ENCODE measurements around the gene ADAMTS15.

ADAMTS15 gene

GRCh38 chr11:130485983-130486382, 37.5 kb downstream of the ADAMTS15 start:
- TF ChIP-seq CTCF (IDR thresholded peaks at IDR 0.05; ENCODE audit: low read depth, low read length) = no peak
- no peak for DNase-seq (ENCODE audit: extremely low read depth, low read depth)

GRCh38 chr11:130486391-130486836, 38.0 kb downstream of the ADAMTS15 start:
- no peak for DNase-seq (ENCODE audit: extremely low read depth, low read depth)
- no peak for TF ChIP-seq CTCF (IDR thresholded peaks at IDR 0.05; ENCODE audit: low read depth, low read length)

GRCh38 chr11:130486987-130487923, 38.8 kb downstream of the ADAMTS15 start:
- TF ChIP-seq CTCF (IDR thresholded peaks at IDR 0.05; ENCODE audit: low read depth, low read length) = no peak
- DNase-seq (ENCODE audit: extremely low read depth, low read depth) = no peak

- TF ChIP-seq CTCF (IDR thresholded peaks at IDR 0.05; ENCODE audit: low read depth, low read length) = no peak
- DNase-seq (ENCODE audit: extremely low read depth, low read depth) = no peak
Observed at GRCh38 chr11:130487924-130488815, 39.7 kb downstream of the ADAMTS15 start.

- TF ChIP-seq CTCF (IDR thresholded peaks at IDR 0.05; ENCODE audit: low read depth, low read length) = no peak
- DNase-seq (ENCODE audit: extremely low read depth, low read depth) = no peak
Observed at GRCh38 chr11:130488848-130489584, 40.6 kb downstream of the ADAMTS15 start.

- TF ChIP-seq CTCF (IDR thresholded peaks at IDR 0.05; ENCODE audit: low read depth, low read length) = no peak
- DNase-seq (ENCODE audit: extremely low read depth, low read depth) = no peak
Observed at GRCh38 chr11:130489716-130490115, 41.3 kb downstream of the ADAMTS15 start.
